Stimulated activated CD8-positive, alpha-beta memory T cell treated with anti-CD3 and anti-CD28 coated beads, Interleukin-4, amount 100 ng/mL, for 4 hours (primary cell): Measurements from ENCODE around the gene NPTX1.

ENCODE experiments used
- DNase-seq, 2 donors: peaks; one replicate each; pipeline ENCODE4 v3.0.0-alpha.2; 2020; ENCODE audit warnings: low read depth in 2 of 2, low spot score in 1 of 2

NPTX1 gene

GRCh38 chr17:80445007-80445725 is 31.2 kb downstream of the NPTX1 start:
- DNase-seq, result no peak

GRCh38 chr17:80444644-80444979 is 31.8 kb downstream of the NPTX1 start:
- no peak for DNase-seq

GRCh38 chr17:80443916-80444643 is 32.3 kb downstream of the NPTX1 start:
- no peak for DNase-seq

- DNase-seq, result no peak
These were observed 32.9 kb downstream of the NPTX1 start for GRCh38 chr17:80443498-80443897.

GRCh38 chr17:80442764-80443163 is 33.6 kb downstream of the NPTX1 start:
- no peak for DNase-seq

- DNase-seq, result no peak
These were observed 34.1 kb downstream of the NPTX1 start for GRCh38 chr17:80442323-80442659.

- DNase-seq, result no peak
These were observed 34.6 kb downstream of the NPTX1 start for GRCh38 chr17:80441598-80442322.

- DNase-seq, result no peak
These were observed 35.3 kb downstream of the NPTX1 start for GRCh38 chr17:80441133-80441578.

GRCh38 chr17:80439499-80439898 is 36.9 kb downstream of the NPTX1 start:
- no peak for DNase-seq

GRCh38 chr17:80438806-80439205 is 37.6 kb downstream of the NPTX1 start:
- DNase-seq, result no peak

- DNase-seq, result no peak
These were observed 38.9 kb downstream of the NPTX1 start for GRCh38 chr17:80437532-80437931.

- no peak for DNase-seq
These were observed 42.3 kb downstream of the NPTX1 start for GRCh38 chr17:80433916-80434666.

GRCh38 chr17:80432961-80433550 is 43.4 kb downstream of the NPTX1 start:
- DNase-seq, result no peak

- no peak for DNase-seq
These were observed 44.0 kb downstream of the NPTX1 start for GRCh38 chr17:80432350-80432955.

GRCh38 chr17:80431246-80432195 is 44.9 kb downstream of the NPTX1 start:
- DNase-seq, result no peak

- no peak for DNase-seq
These were observed 45.8 kb downstream of the NPTX1 start for GRCh38 chr17:80430446-80431245.

- DNase-seq, result no peak
These were observed 46.8 kb downstream of the NPTX1 start for GRCh38 chr17:80429356-80430275.

GRCh38 chr17:80428796-80429195 is 47.6 kb downstream of the NPTX1 start:
- no peak for DNase-seq
